ENCODE data around the gene ABLIM1. TPM values are rescaled to one million over a fixed set of nuclear protein-coding genes. Genes with fewer than 3 reads are reported as not detected.

Gene ABLIM1
- total RNA-seq, 1 donor from 2014 or later = 39.8 TPM

GRCh38 chr10:114679552-114679951 lies 21.5 kb upstream of the ABLIM1 start:
- no peak overlapping the region for H3K27ac ChIP-seq
- no peak overlapping the region for H3K9ac ChIP-seq
- no peaks in the 10 kb centered on the region for H3K9me3 Mint-ChIP-seq
- H3K4me3 ChIP-seq = no peak overlapping the region
- no peaks in the 10 kb centered on the region for H3K36me3 Mint-ChIP-seq
- H2AFZ ChIP-seq (replicated peaks) = no peak overlapping the region
- no peaks in the 10 kb centered on the region for H3K79me2 ChIP-seq (ENCODE audit: low read depth)
- H3F3A ChIP-seq (ENCODE audit: low read depth) = peaks cover 16% of the 10 kb centered on the region
- TF ChIP-seq EZH2 (IDR thresholded peaks at IDR 0.05) = no peak
- no peak for TF ChIP-seq CTCF (IDR thresholded peaks at IDR 0.05)
- no peaks in the 10 kb centered on the region for H3K27me3 ChIP-seq
- no peaks in the 10 kb centered on the region for H4K20me1 ChIP-seq (ENCODE audit: low read depth)
- no peak overlapping the region for H3K4me3 Mint-ChIP-seq
- H3K4me2 ChIP-seq = no peak overlapping the region
- H3K36me3 ChIP-seq = no peaks in the 10 kb centered on the region
- H3K27me3 Mint-ChIP-seq (ENCODE audit: insufficient read depth, low read depth) = peaks cover 7% of the 10 kb centered on the region
- H3K4me1 Mint-ChIP-seq = peaks cover 43% of the 10 kb centered on the region
- peaks cover 47% of the 10 kb centered on the region for H3K4me1 ChIP-seq
- H3K9me3 ChIP-seq (ENCODE audit: low read depth) = no peaks in the 10 kb centered on the region
- H3K27ac Mint-ChIP-seq = no peak overlapping the region
- no peak for DNase-seq (ENCODE audit: low spot score)

DNA sequence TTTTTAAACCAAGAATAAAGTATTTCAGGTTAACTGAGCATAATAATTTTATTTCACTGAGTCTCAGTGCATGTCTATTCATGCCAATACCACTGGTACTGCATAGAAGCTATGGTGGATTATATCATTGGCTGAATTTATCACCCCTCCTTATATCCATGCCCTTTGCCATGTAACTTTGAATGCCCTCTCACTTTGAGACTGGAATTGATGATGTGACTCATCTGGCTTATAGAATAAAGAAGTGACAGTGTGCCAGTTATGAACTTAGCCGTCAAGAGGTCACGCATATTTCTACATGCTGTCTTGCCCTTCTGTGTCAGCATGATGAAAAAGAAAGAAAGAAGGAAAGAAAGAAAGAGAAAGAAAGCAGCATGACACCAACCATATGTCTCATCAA lies 20.7 kb upstream of the ABLIM1 start:
- no peaks in the 10 kb centered on the region for H3K36me3 Mint-ChIP-seq
- H3K27ac Mint-ChIP-seq = no peak overlapping the region
- Histone ChIP-seq H3K9me3 (ENCODE audit: low read depth) (no peaks in the 10 kb centered on the region), H3K9ac (no peak overlapping the region), H3K27me3 (no peaks in the 10 kb centered on the region), H3K4me1 (peaks cover 47% of the 10 kb centered on the region), H4K20me1 (ENCODE audit: low read depth) (no peaks in the 10 kb centered on the region), H3F3A (ENCODE audit: low read depth) (peaks cover 16% of the 10 kb centered on the region), H3K36me3 (no peaks in the 10 kb centered on the region), H3K27ac (peak overlapping the region; percentile 86), H3K4me2 (peak overlapping the region; percentile 60), H2AFZ (replicated peaks) (no peak overlapping the region), H3K4me3 (peak overlapping the region; percentile 5), H3K79me2 (ENCODE audit: low read depth) (no peaks in the 10 kb centered on the region)
- H3K27me3 Mint-ChIP-seq (ENCODE audit: insufficient read depth, low read depth) = peaks cover 7% of the 10 kb centered on the region
- no peak overlapping the region for H3K4me3 Mint-ChIP-seq
- H3K4me1 Mint-ChIP-seq = peaks cover 38% of the 10 kb centered on the region
- no peak for TF ChIP-seq EZH2phosphoT487 (IDR thresholded peaks at IDR 0.05)
- TF ChIP-seq CTCF (IDR thresholded peaks at IDR 0.05) = no peak
- TF ChIP-seq EZH2 (IDR thresholded peaks at IDR 0.05) = no peak
- DNase-seq (ENCODE audit: low spot score) = no peak
- H3K9me3 Mint-ChIP-seq = no peaks in the 10 kb centered on the region

DNA sequence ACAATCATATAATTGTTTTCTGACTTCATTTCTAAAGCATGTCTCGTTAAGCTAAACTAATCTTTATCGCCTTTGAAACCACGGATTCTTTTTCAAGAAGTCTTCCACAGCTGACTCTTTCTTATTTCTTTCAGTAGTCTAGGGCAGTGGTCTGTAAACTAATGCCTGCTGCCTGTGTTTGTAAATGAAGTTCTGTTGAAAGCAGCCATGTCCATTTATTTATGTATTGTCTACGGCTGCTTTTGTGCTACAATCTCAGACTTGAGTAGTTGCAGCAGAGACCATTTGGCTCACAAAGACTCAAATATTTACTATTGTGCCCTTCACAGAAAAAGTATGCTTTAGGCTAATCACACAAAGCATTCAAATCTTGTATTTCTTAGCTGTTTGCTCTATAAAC lies 20.3 kb upstream of the ABLIM1 start:
- no peaks in the 10 kb centered on the region for H3K36me3 ChIP-seq
- no peaks in the 10 kb centered on the region for H3K9me3 Mint-ChIP-seq
- H3K9me3 ChIP-seq (ENCODE audit: low read depth) = no peaks in the 10 kb centered on the region
- H3K27ac Mint-ChIP-seq = no peak overlapping the region
- H3K4me1 ChIP-seq = peaks cover 45% of the 10 kb centered on the region
- H3K4me3 Mint-ChIP-seq = no peak overlapping the region
- H3K4me1 Mint-ChIP-seq = peaks cover 33% of the 10 kb centered on the region
- H3F3A ChIP-seq (ENCODE audit: low read depth) = peaks cover 16% of the 10 kb centered on the region
- H3K4me2 ChIP-seq = peak overlapping the region; percentile 60
- H3K79me2 ChIP-seq (ENCODE audit: low read depth) = no peaks in the 10 kb centered on the region
- no peak overlapping the region for H2AFZ ChIP-seq (replicated peaks)
- no peaks in the 10 kb centered on the region for H3K36me3 Mint-ChIP-seq
- H4K20me1 ChIP-seq (ENCODE audit: low read depth) = no peaks in the 10 kb centered on the region
- peaks cover 5% of the 10 kb centered on the region for H3K27me3 Mint-ChIP-seq (ENCODE audit: insufficient read depth, low read depth)
- TF ChIP-seq CTCF (IDR thresholded peaks at IDR 0.05) (no peak), EZH2phosphoT487 (IDR thresholded peaks at IDR 0.05) (no peak)
- H3K9ac ChIP-seq = no peak overlapping the region
- peak overlapping the region; percentile 86 for H3K27ac ChIP-seq
- H3K27me3 ChIP-seq = no peaks in the 10 kb centered on the region
- peak overlapping the region; percentile 5 for H3K4me3 ChIP-seq
- DNase-seq (ENCODE audit: low spot score) = peak; percentile 58

Data from neural progenitor cell (in vitro differentiated cells).